Measurements from ENCODE around the gene PINLYP. TPM values are rescaled to one million over a fixed set of nuclear protein-coding genes. Genes with fewer than 3 reads are reported as not detected.

The PINLYP gene
- total and polyA plus RNA-seq, 11 donors: 0.76 to 4.3 (median 1.2) TPM; not detected in 1

DNA sequence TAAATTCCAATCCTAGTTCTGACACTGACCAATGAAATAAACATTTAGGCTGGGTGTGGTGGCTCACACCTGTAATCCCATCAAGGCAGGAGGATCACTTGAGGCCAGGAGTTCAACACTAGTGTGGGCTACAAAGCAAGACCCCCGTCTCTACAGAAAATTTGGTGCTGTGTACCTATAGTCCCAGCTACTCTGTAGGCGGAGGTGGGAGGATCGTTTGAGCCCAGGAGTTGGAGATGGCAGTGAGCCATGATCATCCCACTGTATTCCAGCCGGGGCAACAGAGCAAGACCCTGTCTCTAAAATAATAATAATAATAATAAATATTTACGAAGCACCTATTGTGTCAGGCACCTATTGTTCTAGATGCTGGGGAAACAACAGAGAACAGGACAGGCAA, 13.7 kb downstream of the PINLYP start:
- no peak for TF ChIP-seq POLR2A (IDR thresholded peaks at IDR 0.05)
- TF ChIP-seq, protein P1, sequence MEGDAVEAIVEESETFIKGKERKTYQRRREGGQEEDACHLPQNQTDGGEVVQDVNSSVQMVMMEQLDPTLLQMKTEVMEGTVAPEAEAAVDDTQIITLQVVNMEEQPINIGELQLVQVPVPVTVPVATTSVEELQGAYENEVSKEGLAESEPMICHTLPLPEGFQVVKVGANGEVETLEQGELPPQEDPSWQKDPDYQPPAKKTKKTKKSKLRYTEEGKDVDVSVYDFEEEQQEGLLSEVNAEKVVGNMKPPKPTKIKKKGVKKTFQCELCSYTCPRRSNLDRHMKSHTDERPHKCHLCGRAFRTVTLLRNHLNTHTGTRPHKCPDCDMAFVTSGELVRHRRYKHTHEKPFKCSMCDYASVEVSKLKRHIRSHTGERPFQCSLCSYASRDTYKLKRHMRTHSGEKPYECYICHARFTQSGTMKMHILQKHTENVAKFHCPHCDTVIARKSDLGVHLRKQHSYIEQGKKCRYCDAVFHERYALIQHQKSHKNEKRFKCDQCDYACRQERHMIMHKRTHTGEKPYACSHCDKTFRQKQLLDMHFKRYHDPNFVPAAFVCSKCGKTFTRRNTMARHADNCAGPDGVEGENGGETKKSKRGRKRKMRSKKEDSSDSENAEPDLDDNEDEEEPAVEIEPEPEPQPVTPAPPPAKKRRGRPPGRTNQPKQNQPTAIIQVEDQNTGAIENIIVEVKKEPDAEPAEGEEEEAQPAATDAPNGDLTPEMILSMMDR (IDR thresholded peaks at IDR 0.05): no peak
- Histone ChIP-seq H3K36me3 (peaks cover 0 to 82% (median 53%) of the 10 kb centered on the region in 9 donors), H3K4me3 (no peak overlapping the region), H3K27me3 (no peaks in the 10 kb centered on the region), H3K27ac (no peak overlapping the region), H3K9me3 (no peaks in the 10 kb centered on the region), H3K4me1 (peaks cover 0 to 12% (median 9%) of the 10 kb centered on the region in 12 donors)
- ATAC-seq (no peak), DNase-seq (no peak)
- 87 to 88% (median 88%) methylated on average over 5 of the region's 5 CpGs for WGBS, 4 donors
- intact Hi-C loops (cut with DNase I): no loop called here

DNA sequence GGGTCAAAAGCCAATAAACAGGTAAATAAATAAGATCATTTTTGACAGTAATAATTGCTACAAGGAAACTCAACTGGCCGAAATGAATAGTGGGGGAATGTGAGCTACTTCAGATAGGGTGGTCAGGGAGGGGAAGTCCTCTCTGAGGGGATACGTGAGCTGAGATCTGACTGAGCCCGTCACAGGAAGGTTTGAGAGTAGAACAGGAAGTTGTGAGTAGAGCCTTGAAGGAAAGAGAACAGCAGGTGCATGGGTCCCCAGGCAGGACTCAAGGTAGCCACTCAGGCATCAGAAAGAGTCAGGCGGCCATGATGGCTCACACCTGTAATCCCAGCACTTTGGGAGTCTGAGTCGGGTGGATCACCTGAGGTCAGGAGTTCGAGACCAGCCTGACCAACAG, 14.1 kb downstream of the PINLYP start:
- intact Hi-C loops (cut with DNase I): loop anchor here in 1 of 10 donors (10.0 kb wide), 2 partner anchors 55 to 65 kb away; partner anchors contain the start of gene ZNF575
- peaks cover 0 to 85% (median 54%) of the 10 kb centered on the region in 9 donors for H3K36me3 ChIP-seq

DNA sequence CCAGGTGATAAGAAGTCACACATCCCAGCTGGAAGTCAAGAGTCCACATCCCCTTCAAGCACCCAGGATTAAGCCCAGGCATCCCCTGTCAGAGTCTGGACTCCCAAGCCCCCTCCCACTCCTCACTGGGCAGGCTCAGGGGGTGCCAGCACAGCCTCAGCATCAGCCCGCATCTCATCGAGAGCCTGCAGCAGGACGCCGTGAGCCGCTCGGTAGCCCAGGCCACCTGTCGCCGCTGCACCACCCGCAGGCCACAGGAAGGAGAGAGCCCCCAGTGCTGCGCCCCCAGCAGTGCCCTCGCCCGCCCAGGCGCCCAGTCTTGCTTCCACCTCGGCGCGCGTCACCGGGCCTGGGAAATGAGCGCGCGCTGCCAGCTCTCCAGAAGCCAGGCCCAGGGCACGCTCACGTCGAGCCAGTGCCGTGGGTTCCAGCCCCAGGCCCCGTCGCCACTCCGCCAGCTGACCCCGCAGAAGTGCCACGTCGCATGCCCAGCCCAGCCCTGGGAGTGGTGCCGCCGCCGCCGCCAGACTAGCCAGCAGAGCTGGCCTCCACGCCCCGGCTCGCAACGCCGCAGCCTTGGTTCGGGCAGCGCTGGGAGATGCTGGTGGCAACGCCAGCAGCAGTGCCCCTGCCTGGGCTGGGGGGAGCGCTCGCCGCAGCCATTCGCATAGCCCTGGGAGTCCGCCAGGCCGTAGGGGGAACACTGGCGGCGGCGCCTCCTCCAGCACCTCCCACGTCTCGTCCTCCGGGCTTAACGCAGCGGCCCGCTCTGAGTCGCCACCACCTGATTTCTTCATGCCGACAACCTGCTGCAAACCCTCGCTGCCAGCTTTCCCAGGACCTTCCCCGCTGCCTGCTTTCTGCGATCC, 16.5 kb downstream of the PINLYP start:
- intact Hi-C loops (cut with DNase I): loop anchor here in 1 of 10 donors (10.0 kb wide), 2 partner anchors 57 to 63 kb away; partner anchors contain the start of gene ZNF575
- peaks cover 0 to 67% (median 45%) of the 10 kb centered on the region in 9 donors for H3K36me3 ChIP-seq

More for the DNA sequence above, 14.1 kb downstream of the PINLYP start:
- DNase-seq: no peak
- H3K27ac ChIP-seq: no peak overlapping the region
- H3K4me3 ChIP-seq: no peak overlapping the region
- peaks cover 2 to 16% (median 12%) of the 10 kb centered on the region in 12 donors for H3K4me1 ChIP-seq
- ATAC-seq: no peak
- WGBS, 4 donors: 83 to 87% (median 85%) methylated on average over 6 of the region's 6 CpGs
- TF ChIP-seq, protein P1 (IDR thresholded peaks at IDR 0.05): no peak
- TF ChIP-seq POLR2A (IDR thresholded peaks at IDR 0.05): no peak
- no peaks in the 10 kb centered on the region for H3K9me3 ChIP-seq
- H3K27me3 ChIP-seq: no peaks in the 10 kb centered on the region

More for the DNA sequence above, 16.5 kb downstream of the PINLYP start:
- Histone ChIP-seq H3K4me1 (peaks cover 7 to 34% (median 25%) of the 10 kb centered on the region in 12 donors), H3K4me3 (no peak overlapping the region), H3K9me3 (no peaks in the 10 kb centered on the region), H3K27ac (no peak overlapping the region), H3K27me3 (no peaks in the 10 kb centered on the region)
- 94 to 98% (median 95%) methylated on average over 41 to 63 of the region's 63 CpGs for WGBS, 4 donors
- no peak for DNase-seq
- TF ChIP-seq, protein P1 (IDR thresholded peaks at IDR 0.05): no peak
- no peak for TF ChIP-seq POLR2A (IDR thresholded peaks at IDR 0.05)
- no peak for ATAC-seq
